NCI-H446 (cell line): ENCODE measurements around the gene TMEM198.

Source experiments
- DNase-seq, 2 experiments: peaks; one replicate each; lab custom pipeline; 2025; lab: John Stamatoyannopoulos, UW

The TMEM198 gene

GRCh38 chr2:219581346-219581745, 37.5 kb downstream of the TMEM198 start:
- DNase-seq: no peak

- DNase-seq: no peak
Observed at GRCh38 chr2:219591091-219591490, 47.3 kb downstream of the TMEM198 start.

GRCh38 chr2:219592736-219593135, 48.9 kb downstream of the TMEM198 start:
- DNase-seq: no peak

GRCh38 chr2:219593154-219593553, 49.3 kb downstream of the TMEM198 start:
- DNase-seq: no peak

- no peak for DNase-seq
Observed at GRCh38 chr2:219595256-219595655, 51.4 kb downstream of the TMEM198 start.

GRCh38 chr2:219596954-219597551, 53.2 kb downstream of the TMEM198 start:
- DNase-seq: no peak

GRCh38 chr2:219597552-219598307, 53.9 kb downstream of the TMEM198 start, which contains the start of gene STK11IP:
TSS of gene STK11IP (plus strand) at chr2:219597857. CDS start at chr2:219598120, 263 bp downstream.
- peak; percentile 91 to 92 for DNase-seq

GRCh38 chr2:219598308-219599078, 54.7 kb downstream of the TMEM198 start:
- DNase-seq: no peak
